DOHH2 (cell line): ENCODE measurements around the gene PAX1.

Experiments
- H3F3A ChIP-seq: fragments of 200-600 bp; sonication (generic), shearing (Covaris generic); 2 replicates; pipeline ENCODE4 v1.6.0; 2016; ENCODE audit warnings: antibody characterized with exemption, mild to moderate bottlenecking; ENCODE audit not compliant: control insufficient read depth, insufficient read depth
- H3K27ac ChIP-seq: fragments of 200-600 bp; sonication (generic); 2 replicates; pipeline ENCODE4 v1.5.1; 2014; ENCODE audit warnings: low read depth, mild to moderate bottlenecking, low read length, moderate library complexity
- H3K27me3 ChIP-seq: fragments of 200-600 bp; sonication (generic); 2 replicates; pipeline ENCODE4 v1.6.1; 2014; ENCODE audit warnings: mild to moderate bottlenecking, low read length, mixed read lengths; ENCODE audit not compliant: control insufficient read depth
- H3K36me3 ChIP-seq: fragments of 200-600 bp; sonication (generic); 2 replicates; pipeline ENCODE4 v1.6.1; 2014; ENCODE audit warnings: mild to moderate bottlenecking, low read length, moderate library complexity, mixed read lengths; ENCODE audit not compliant: control insufficient read depth
- H3K4me1 ChIP-seq: fragments of 200-600 bp; sonication (generic); 2 replicates; pipeline ENCODE4 v1.6.1; 2014; ENCODE audit warnings: mild to moderate bottlenecking, low read length, mixed read lengths; ENCODE audit not compliant: control insufficient read depth
- H3K4me2 ChIP-seq: fragments of 200-600 bp; sonication (generic); 2 replicates; pipeline ENCODE4 v1.6.0; 2014; ENCODE audit warnings: mild to moderate bottlenecking, low read length, moderate library complexity
- H3K4me3 ChIP-seq: fragments of 200-600 bp; sonication (generic); 2 replicates; pipeline ENCODE4 v1.5.1; 2014; ENCODE audit warnings: mild to moderate bottlenecking, low read length, mixed read lengths
- H3K79me2 ChIP-seq: fragments of 200-600 bp; sonication (generic); 2 replicates; pipeline ENCODE4 v1.6.1; 2014; ENCODE audit warnings: mild to moderate bottlenecking, low read length, mixed read lengths; ENCODE audit not compliant: control insufficient read depth
- H3K9me2 ChIP-seq: fragments of 200-600 bp; sonication (generic); replicated peaks from 2 replicates; pipeline ENCODE4 v1.6.1; 2014; ENCODE audit warnings: mild to moderate bottlenecking, low read length, mixed read lengths; ENCODE audit not compliant: control insufficient read depth
- H3K9me3 ChIP-seq: fragments of 200-600 bp; sonication (generic); 2 replicates; pipeline ENCODE4 v1.6.1; 2014; ENCODE audit warnings: antibody characterized with exemption, low read length, mixed read lengths; ENCODE audit not compliant: control insufficient read depth, insufficient read depth
- H4K20me1 ChIP-seq: fragments of 200-600 bp; sonication (generic); 2 replicates; pipeline ENCODE4 v1.6.0; 2014; ENCODE audit warnings: low read depth, mild to moderate bottlenecking, antibody characterized with exemption, low read length, moderate library complexity; ENCODE audit not compliant: control insufficient read depth, insufficient read depth
- EZH2phosphoT487 ChIP-seq: fragments of 200-600 bp; sonication (generic); IDR thresholded peaks from 2 replicates; pipeline ENCODE4 v1.6.1; 2017; ENCODE audit warnings: borderline replicate concordance, mild to moderate bottlenecking, antibody characterized with exemption, low read length, moderate library complexity, mixed read lengths
- TF ChIP-seq, protein P1 (sequence below): fragments of 200-600 bp; sonication (generic); IDR thresholded peaks from one replicate; pipeline ENCODE4 v1.5.1; 2014; ENCODE audit warnings: antibody characterized with exemption, mild to moderate bottlenecking, low read depth, low read length; ENCODE audit not compliant: poor library complexity, severe bottlenecking

PAX1 gene

DNA sequence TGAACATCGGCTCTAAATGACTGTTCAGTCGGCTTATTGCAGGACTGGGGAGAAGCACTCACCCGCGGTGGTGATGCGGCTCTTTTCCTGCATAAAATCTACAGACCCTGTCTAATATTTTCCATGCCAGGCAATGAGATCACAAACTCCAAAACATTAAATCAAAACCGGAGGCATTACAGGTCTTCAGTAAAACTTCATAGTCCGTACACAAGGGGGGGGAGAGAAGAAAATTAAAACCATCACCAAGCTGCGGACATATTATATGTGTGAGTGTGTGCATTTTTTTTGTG is 6.3 kb upstream of the PAX1 start:
- Histone ChIP-seq H4K20me1 (no peaks in the 10 kb centered on the region), H3K9me3 (no peaks in the 10 kb centered on the region; the same call in 1 of the 2 replicates), H3K9me2 (no peaks in the 10 kb centered on the region), H3F3A (no peaks in the 10 kb centered on the region), H3K27ac (no peak overlapping the region), H3K36me3 (no peaks in the 10 kb centered on the region), H3K79me2 (no peaks in the 10 kb centered on the region), H3K27me3 (0 out of 2 replicates have a peak, but pooled peaks cover 6% of the 10 kb centered on the region), H3K4me1 (no peaks in the 10 kb centered on the region), H3K4me3 (no peak overlapping the region), H3K4me2 (no peak overlapping the region)
- TF ChIP-seq, protein P1, sequence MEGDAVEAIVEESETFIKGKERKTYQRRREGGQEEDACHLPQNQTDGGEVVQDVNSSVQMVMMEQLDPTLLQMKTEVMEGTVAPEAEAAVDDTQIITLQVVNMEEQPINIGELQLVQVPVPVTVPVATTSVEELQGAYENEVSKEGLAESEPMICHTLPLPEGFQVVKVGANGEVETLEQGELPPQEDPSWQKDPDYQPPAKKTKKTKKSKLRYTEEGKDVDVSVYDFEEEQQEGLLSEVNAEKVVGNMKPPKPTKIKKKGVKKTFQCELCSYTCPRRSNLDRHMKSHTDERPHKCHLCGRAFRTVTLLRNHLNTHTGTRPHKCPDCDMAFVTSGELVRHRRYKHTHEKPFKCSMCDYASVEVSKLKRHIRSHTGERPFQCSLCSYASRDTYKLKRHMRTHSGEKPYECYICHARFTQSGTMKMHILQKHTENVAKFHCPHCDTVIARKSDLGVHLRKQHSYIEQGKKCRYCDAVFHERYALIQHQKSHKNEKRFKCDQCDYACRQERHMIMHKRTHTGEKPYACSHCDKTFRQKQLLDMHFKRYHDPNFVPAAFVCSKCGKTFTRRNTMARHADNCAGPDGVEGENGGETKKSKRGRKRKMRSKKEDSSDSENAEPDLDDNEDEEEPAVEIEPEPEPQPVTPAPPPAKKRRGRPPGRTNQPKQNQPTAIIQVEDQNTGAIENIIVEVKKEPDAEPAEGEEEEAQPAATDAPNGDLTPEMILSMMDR, result no peak
- no peak for TF ChIP-seq EZH2phosphoT487

DNA sequence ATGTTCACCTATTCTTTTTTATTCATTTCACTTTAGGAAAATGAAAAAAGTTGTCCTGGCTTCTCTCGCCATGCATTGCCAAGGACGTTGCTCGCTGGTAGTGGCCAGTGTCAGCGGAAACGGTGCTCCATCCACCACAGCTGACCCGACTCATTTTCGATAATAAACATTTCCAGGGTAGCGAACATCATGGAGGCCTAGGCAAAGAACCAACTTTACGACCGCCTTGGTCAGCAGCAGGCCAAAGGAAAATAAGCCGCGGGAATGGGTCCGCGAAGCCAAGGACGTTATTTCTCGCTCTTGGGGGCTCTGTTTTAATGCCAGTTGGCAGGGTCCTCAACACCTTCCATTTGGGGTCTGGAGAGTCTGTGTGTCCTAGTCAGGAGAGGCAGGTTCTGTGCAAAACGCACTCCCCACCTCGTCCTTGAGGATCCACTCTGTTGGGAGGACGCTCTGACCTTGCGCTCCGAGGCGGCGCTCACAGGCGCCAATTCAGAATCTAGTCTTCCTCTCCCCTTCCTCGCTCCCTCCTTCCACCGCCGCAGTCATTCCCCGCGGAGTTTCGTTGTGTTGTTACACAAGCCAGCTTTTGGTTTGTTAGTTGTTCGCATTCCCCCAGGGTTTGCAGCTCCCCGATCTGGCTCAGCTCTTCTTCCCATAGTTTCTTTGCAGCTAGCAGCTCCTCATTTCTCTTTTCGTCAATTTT is 4.1 kb upstream of the PAX1 start:
- Histone ChIP-seq H3K4me1 (no peaks in the 10 kb centered on the region), H3F3A (no peaks in the 10 kb centered on the region), H3K9me2 (no peaks in the 10 kb centered on the region), H3K4me3 (no peak overlapping the region), H3K4me2 (no peak overlapping the region), H3K27me3 (0 out of 2 replicates have a peak, but pooled peaks cover 6% of the 10 kb centered on the region), H3K79me2 (no peaks in the 10 kb centered on the region), H3K27ac (no peak overlapping the region), H3K9me3 (peaks cover 10% of the 10 kb centered on the region; the same call in 1 of the 2 replicates), H3K36me3 (no peaks in the 10 kb centered on the region), H4K20me1 (no peaks in the 10 kb centered on the region)
- TF ChIP-seq, protein P1, result no peak
- no peak for TF ChIP-seq EZH2phosphoT487

DNA sequence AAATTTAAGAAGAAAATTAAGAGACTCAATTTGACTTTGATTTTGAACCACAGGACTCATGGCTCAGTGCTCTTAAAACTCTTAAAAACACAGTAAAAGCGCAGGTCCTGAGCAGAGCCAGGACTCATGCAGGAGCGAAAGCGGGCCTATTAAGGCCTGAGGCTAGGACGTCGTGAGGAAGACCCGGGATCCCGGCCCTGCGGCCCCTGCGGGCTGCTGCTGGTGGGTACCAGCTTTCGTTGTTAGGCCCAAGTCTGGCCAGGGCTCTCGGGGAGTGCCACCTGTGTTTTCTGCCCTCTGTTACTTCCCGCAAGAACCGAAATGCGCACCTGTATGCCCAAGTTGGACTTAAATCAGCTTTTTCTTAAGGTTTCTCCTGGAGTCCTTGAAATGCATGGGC is 3.4 kb upstream of the PAX1 start:
- Histone ChIP-seq H3K79me2 (no peaks in the 10 kb centered on the region), H3K4me2 (no peak overlapping the region), H3K36me3 (no peaks in the 10 kb centered on the region), H4K20me1 (no peaks in the 10 kb centered on the region), H3F3A (no peaks in the 10 kb centered on the region), H3K27ac (no peak overlapping the region), H3K9me3 (peaks cover 15% of the 10 kb centered on the region; the same call in 1 of the 2 replicates), H3K4me1 (no peaks in the 10 kb centered on the region), H3K27me3 (0 out of 2 replicates have a peak, but pooled peaks cover 6% of the 10 kb centered on the region), H3K4me3 (no peak overlapping the region), H3K9me2 (no peaks in the 10 kb centered on the region)
- no peak for TF ChIP-seq EZH2phosphoT487
- TF ChIP-seq, protein P1, result no peak
